ENCODE data around the gene CLIP2. TPM values are rescaled to one million over a fixed set of nuclear protein-coding genes. Genes with fewer than 3 reads are reported as not detected.
"Not testable (repeated sequence)": the region's sequence is repeated elsewhere in the genome, so short reads cannot be mapped to it uniquely, and the experiment has no call there.

The CLIP2 gene
- total RNA-seq, 4 donors from 2014 or later = 84.5 to 157 (median 111) TPM

GRCh38 chr7:74334030-74334429 is 44.8 kb downstream of the CLIP2 start:
- no peaks in the 10 kb centered on the region for H3K27me3 ChIP-seq
- DNase-seq = no peak
- H3K27ac ChIP-seq = no peak overlapping the region
- no peaks in the 10 kb centered on the region for H3K4me1 ChIP-seq
- no peak for TF ChIP-seq POLR2A (IDR thresholded peaks at IDR 0.05)
- in situ Hi-C loops (cut with MboI; ENCODE audit: low pct_ligation_motif_present in 1 of 4, low pct_unique_long_range_greater_than_20kb in 1 of 4, low sequenced_read_pairs in 3 of 4) = no loop called here
- peaks cover 0 to 8% (median 0%) of the 10 kb centered on the region in 4 donors for H3K36me3 ChIP-seq
- H3K4me3 ChIP-seq = no peak overlapping the region
- WGBS, 2 donors (ENCODE audit: low coverage in 1 of 2) = 68 to 100% methylated on average over 2 to 11 of the region's 11 CpGs
- H3K9me3 ChIP-seq = no peaks in the 10 kb centered on the region
- intact Hi-C loops (cut with DNase I; ENCODE audit: low total_unique reads) = no loop called here

GRCh38 chr7:74337926-74338325 is 48.7 kb downstream of the CLIP2 start:
- DNase-seq = no peak
- Histone ChIP-seq H3K9me3 (no peaks in the 10 kb centered on the region), H3K27ac (no peak overlapping the region), H3K36me3 (peaks cover 0 to 4% (median 0%) of the 10 kb centered on the region in 4 donors), H3K4me1 (no peaks in the 10 kb centered on the region), H3K27me3 (no peaks in the 10 kb centered on the region), H3K4me3 (no peak overlapping the region)
- TF ChIP-seq POLR2A (IDR thresholded peaks at IDR 0.05) (no peak), POLR2AphosphoS5 (IDR thresholded peaks at IDR 0.05) (no peak), EP300 (IDR thresholded peaks at IDR 0.05; ENCODE audit: low read depth) (no peak)
- intact Hi-C loops (cut with DNase I; ENCODE audit: low total_unique reads) = no loop called here
- 69% methylated on average over 9 of the region's 9 CpGs; no CpG with 5 or more reads in 1 of the 2 donors for WGBS, 2 donors (ENCODE audit: low coverage in 1 of 2)
- in situ Hi-C loops (cut with MboI; ENCODE audit: low pct_ligation_motif_present in 1 of 4, low pct_unique_long_range_greater_than_20kb in 1 of 4, low sequenced_read_pairs in 3 of 4) = no loop called here

GRCh38 chr7:74338366-74339108 is 49.3 kb downstream of the CLIP2 start:
- no peak overlapping the region for H3K4me3 ChIP-seq
- H3K4me1 ChIP-seq = no peaks in the 10 kb centered on the region
- no peak for DNase-seq
- WGBS, 2 donors (ENCODE audit: low coverage in 1 of 2) = 85% methylated on average over 52 of the region's 52 CpGs; no CpG with 5 or more reads in 1 of the 2 donors
- peaks cover 0 to 4% (median 0%) of the 10 kb centered on the region in 4 donors for H3K36me3 ChIP-seq
- TF ChIP-seq POLR2A (IDR thresholded peaks at IDR 0.05) = no peak
- TF ChIP-seq POLR2AphosphoS5 (IDR thresholded peaks at IDR 0.05) = no peak
- no peak for TF ChIP-seq EP300 (IDR thresholded peaks at IDR 0.05; ENCODE audit: low read depth)
- no peak for TF ChIP-seq CTCF (IDR thresholded peaks at IDR 0.05)
- H3K27ac ChIP-seq = no peak overlapping the region
- H3K9me3 ChIP-seq = no peaks in the 10 kb centered on the region
- intact Hi-C loops (cut with DNase I; ENCODE audit: low total_unique reads) (no loop called here), in situ Hi-C loops (cut with MboI; ENCODE audit: low pct_ligation_motif_present in 1 of 4, low pct_unique_long_range_greater_than_20kb in 1 of 4, low sequenced_read_pairs in 3 of 4) (no loop called here)
- no peaks in the 10 kb centered on the region for H3K27me3 ChIP-seq

- WGBS, 2 donors (ENCODE audit: low coverage in 1 of 2) = 92% methylated on average over 2 of the region's 2 CpGs; no CpG with 5 or more reads in 1 of the 2 donors
- intact Hi-C loops (cut with DNase I; ENCODE audit: low total_unique reads); H3K4me3 ChIP-seq; in situ Hi-C loops (cut with MboI; ENCODE audit: low pct_ligation_motif_present in 1 of 4, low pct_unique_long_range_greater_than_20kb in 1 of 4, low sequenced_read_pairs in 3 of 4); H3K27ac ChIP-seq; DNase-seq; H3K4me1 ChIP-seq; H3K36me3 ChIP-seq; H3K9me3 ChIP-seq; H3K27me3 ChIP-seq: not testable (repeated sequence)
These were observed 50.4 kb downstream of the CLIP2 start for GRCh38 chr7:74339648-74340047.

GRCh38 chr7:74343281-74344131 is 54.3 kb downstream of the CLIP2 start:
- intact Hi-C loops (cut with DNase I; ENCODE audit: low total_unique reads) = loop anchor here (1.0 kb wide), 1 partner anchor 23 kb away; no protein-coding TSS in a partner anchor
- Histone ChIP-seq H3K9me3 (no peaks in the 10 kb centered on the region), H3K27me3 (no peaks in the 10 kb centered on the region), H3K4me1 (no peaks in the 10 kb centered on the region), H3K4me3 (no peak overlapping the region), H3K36me3 (peaks cover 0 to 4% (median 0%) of the 10 kb centered on the region in 4 donors), H3K27ac (no peak overlapping the region)
- no peak for TF ChIP-seq POLR2A (IDR thresholded peaks at IDR 0.05)
- TF ChIP-seq POLR2AphosphoS5 (IDR thresholded peaks at IDR 0.05) = no peak
- TF ChIP-seq CTCF (IDR thresholded peaks at IDR 0.05) = no peak
- TF ChIP-seq EP300 (IDR thresholded peaks at IDR 0.05; ENCODE audit: low read depth) = no peak
- in situ Hi-C loops (cut with MboI; ENCODE audit: low pct_ligation_motif_present in 1 of 4, low pct_unique_long_range_greater_than_20kb in 1 of 4, low sequenced_read_pairs in 3 of 4) = no loop called here
- WGBS, 2 donors (ENCODE audit: low coverage in 1 of 2) = 72 to 76% methylated on average over 6 to 14 of the region's 14 CpGs
- DNase-seq = no peak

Measured in transverse colon (tissue), 4 donors.